H1 (cell line): ENCODE results near the gene GLTP. TPM values are rescaled to one million over a fixed set of nuclear protein-coding genes. Genes with fewer than 3 reads are reported as not detected.

Experiments used
- CTCF ChIA-PET: fragments of 300-600 bp; sonication (Branson Sonifier 250); formaldehyde crosslinking; loops from one replicate; lab custom pipeline; 2021; ENCODE audit not compliant: partially characterized antibody; lab: Charles Lee
- POLR2A ChIA-PET: fragments of 300-600 bp; sonication (Branson Sonifier 250); formaldehyde crosslinking; loops from one replicate; lab custom pipeline; 2021; ENCODE audit warnings: inconsistent platforms; ENCODE audit not compliant: partially characterized antibody; lab: Charles Lee
- DNase-seq, 2 experiments: peaks; one replicate each; pipeline versions ENCODE4 v3.0.0 to v3.0.0-alpha.2; 2010 to 2022; ENCODE audit warnings: low spot score in 2 of 2, low read depth in 1 of 2, mixed read lengths in 1 of 2
- FAIRE-seq: peaks from 2 replicates; lab custom pipeline; 2011; peaks lifted over from hg19 to GRCh38; lab: Jason Lieb, UNC
- H2AFZ ChIP-seq: 2 replicates; pipeline ENCODE4 v1.8.1; 2012; ENCODE audit warnings: low read length, inconsistent platforms
- H2AK5ac ChIP-seq: 2 replicates; pipeline ENCODE4 v1.6.1; 2013; ENCODE audit warnings: low read depth, low read length
- H2BK120ac ChIP-seq: replicated peaks from 2 replicates; pipeline ENCODE3; 2013; ENCODE audit warnings: low read depth, low read length, inconsistent platforms
- H2BK12ac ChIP-seq: 2 replicates; pipeline ENCODE4 v1.6.1; 2013; ENCODE audit warnings: low read depth, low read length
- H2BK15ac ChIP-seq: 2 replicates; pipeline ENCODE4 v1.6.1; 2013; ENCODE audit warnings: low read length
- H2BK20ac ChIP-seq: 2 replicates; pipeline ENCODE4 v1.6.1; 2013; ENCODE audit warnings: low read length
- H2BK5ac ChIP-seq: 2 replicates; pipeline ENCODE4 v1.6.1; 2013; ENCODE audit warnings: low read depth, low read length
- H3K14ac ChIP-seq: 2 replicates; pipeline ENCODE4 v1.6.1; 2013; ENCODE audit warnings: inconsistent platforms; ENCODE audit not compliant: insufficient read length
- H3K18ac ChIP-seq: 2 replicates; pipeline ENCODE4 v1.6.1; 2013; ENCODE audit warnings: low read length; ENCODE audit errors: extremely low read depth
- H3K23ac ChIP-seq: 2 replicates; pipeline ENCODE4 v1.6.1; 2013; ENCODE audit warnings: inconsistent platforms; ENCODE audit not compliant: insufficient read length
- H3K23me2 ChIP-seq: 2 replicates; pipeline ENCODE4 v1.6.1; 2013; ENCODE audit warnings: low read depth, low read length
- H3K27ac ChIP-seq: 2 replicates; pipeline ENCODE4 v1.6.1; 2011; ENCODE audit warnings: low read depth, low read length, inconsistent platforms
- H3K27me3 ChIP-seq, 4 experiments: replicated peaks in 1 of 4; 1 replicate in 1 of 4; 2 replicates in 3 of 4; pipeline versions ENCODE4 v1.6.1 to v1.8.1; 2011 to 2013; ENCODE audit warnings: low read length in 3 of 4, mild to moderate bottlenecking in 3 of 4, inconsistent platforms in 2 of 4, mixed read lengths in 2 of 4, moderate library complexity in 1 of 4; ENCODE audit not compliant: control insufficient read depth in 3 of 4, insufficient read depth in 3 of 4; ENCODE audit errors: extremely low read depth in 1 of 4
- H3K36me3 ChIP-seq, 4 experiments: 2 replicates each; pipeline versions ENCODE4 v1.6.1 to v1.8.1; 2011 to 2013; ENCODE audit warnings: mild to moderate bottlenecking in 4 of 4, low read length in 3 of 4, moderate library complexity in 2 of 4, control low read depth in 1 of 4, inconsistent platforms in 1 of 4; ENCODE audit not compliant: insufficient read depth in 4 of 4, control insufficient read depth in 2 of 4
- H3K4ac ChIP-seq: replicated peaks from 2 replicates; pipeline ENCODE3; 2013; ENCODE audit warnings: low read length, low read depth, mixed read lengths, inconsistent platforms; ENCODE audit not compliant: insufficient read length
- H3K4me1 ChIP-seq, 4 experiments: replicated peaks in 1 of 4; 1 replicate in 1 of 4; 2 replicates in 3 of 4; pipeline versions ENCODE4 v1.6.1 to v1.8.1; 2011 to 2013; ENCODE audit warnings: low read length in 3 of 4, inconsistent platforms in 2 of 4, mixed read lengths in 1 of 4; ENCODE audit not compliant: insufficient read depth in 4 of 4, control insufficient read depth in 3 of 4
- H3K4me2 ChIP-seq, 2 experiments: 2 replicates each; pipeline versions ENCODE4 v1.6.1 to v1.8.1; 2011 to 2013; ENCODE audit warnings: low read depth in 2 of 2, low read length in 2 of 2, control low read depth in 1 of 2, inconsistent platforms in 1 of 2, mild to moderate bottlenecking in 1 of 2; ENCODE audit not compliant: insufficient read depth in 1 of 2
- H3K4me3 ChIP-seq, 4 experiments: fragments of 200-600, 300-600 bp in 1 of 4; sonication (generic), shearing (Covaris generic), sonication (Bioruptor Twin) in 1 of 4; 2 replicates each; pipeline versions ENCODE4 v1.5.1 to v1.8.1; 2011 to 2016; ENCODE audit warnings: low read length in 4 of 4, low read depth in 3 of 4, control low read depth in 2 of 4, inconsistent platforms in 2 of 4, mild to moderate bottlenecking in 2 of 4, mixed read lengths in 1 of 4, moderate library complexity in 1 of 4; ENCODE audit not compliant: insufficient read depth in 2 of 4; ENCODE audit errors: extremely low read depth in 1 of 4
- H3K56ac ChIP-seq: replicated peaks from 2 replicates; pipeline ENCODE3; 2013; ENCODE audit warnings: low read depth, mild to moderate bottlenecking, mixed read lengths, low read length, inconsistent platforms; ENCODE audit not compliant: insufficient read length
- H3K79me1 ChIP-seq: 2 replicates; pipeline ENCODE4 v1.6.1; 2013; ENCODE audit warnings: low read depth, low read length, control low read depth
- H3K79me2 ChIP-seq, 2 experiments: 2 replicates each; pipeline versions ENCODE4 v1.6.1 to v1.8.1; 2012 to 2013; ENCODE audit warnings: low read length in 2 of 2, mild to moderate bottlenecking in 2 of 2, inconsistent platforms in 1 of 2; ENCODE audit not compliant: insufficient read depth in 2 of 2, control insufficient read depth in 1 of 2
- H3K9ac ChIP-seq, 4 experiments: replicated peaks in 1 of 4; 1 replicate in 1 of 4; 2 replicates in 3 of 4; pipeline versions ENCODE4 v1.6.1 to v1.8.1; 2011 to 2013; ENCODE audit warnings: low read depth in 3 of 4, low read length in 3 of 4, control low read depth in 2 of 4, mild to moderate bottlenecking in 2 of 4, moderate library complexity in 2 of 4, inconsistent platforms in 1 of 4; ENCODE audit errors: extremely low read depth in 1 of 4
- H3K9me3 ChIP-seq, 2 experiments: 2 replicates each; pipeline versions ENCODE4 v1.6.1 to v1.8.1; 2012 to 2013; ENCODE audit warnings: mild to moderate bottlenecking in 2 of 2, moderate library complexity in 2 of 2, control low read depth in 1 of 2, inconsistent platforms in 1 of 2, low read depth in 1 of 2, low read length in 1 of 2, mixed read lengths in 1 of 2; ENCODE audit not compliant: insufficient read depth in 2 of 2
- H4K20me1 ChIP-seq, 2 experiments: replicated peaks in 1 of 2; 2 replicates each; pipeline versions ENCODE3 to v1.8.1; 2011 to 2013; ENCODE audit warnings: inconsistent platforms in 2 of 2, low read length in 2 of 2, mild to moderate bottlenecking in 1 of 2; ENCODE audit not compliant: insufficient read depth in 2 of 2, control insufficient read depth in 1 of 2
- H4K5ac ChIP-seq: 2 replicates; pipeline ENCODE4 v1.6.1; 2013; ENCODE audit warnings: low read length, low read depth, mixed read lengths, inconsistent platforms; ENCODE audit not compliant: insufficient read length
- H4K8ac ChIP-seq: 2 replicates; pipeline ENCODE4 v1.8.0; 2013; ENCODE audit warnings: mild to moderate bottlenecking, moderate library complexity, low read length, inconsistent platforms; ENCODE audit not compliant: insufficient read depth; ENCODE audit errors: extremely low read depth
- H4K91ac ChIP-seq: replicated peaks from 2 replicates; pipeline ENCODE3; 2013; ENCODE audit warnings: low read length, mixed read lengths, inconsistent platforms; ENCODE audit not compliant: insufficient read length
- JUN ChIP-seq: IDR thresholded peaks from 2 replicates; pipeline ENCODE4 v1.6.1; 2011; ENCODE audit warnings: low read depth, mild to moderate bottlenecking, improper control_type of control experiment, low read length
- TCF12 ChIP-seq: IDR thresholded peaks from 2 replicates; pipeline ENCODE4 v1.6.1; 2011; ENCODE audit warnings: low read depth, mild to moderate bottlenecking, low read length
- YY1 ChIP-seq: IDR thresholded peaks from 2 replicates; pipeline ENCODE4 v1.6.1; 2011; ENCODE audit warnings: low read depth, mild to moderate bottlenecking, low read length
- WGBS, 2 experiments: shearing (Covaris generic) in 1 of 2; methylation state at CpG; one replicate each; pipeline versions ENCODE4 v1.1.6 to v1.1.7; 2013 to 2015; ENCODE audit warnings: low lambda C conversion rate in 2 of 2, mixed read lengths in 2 of 2, inconsistent platforms in 1 of 2, low coverage in 1 of 2, missing lambda C conversion rate in 1 of 2; ENCODE audit not compliant: insufficient replicate concordance in 2 of 2, insufficient coverage in 1 of 2, insufficient read length in 1 of 2; ENCODE audit errors: extremely low coverage in 1 of 2, missing lambda C conversion rate in 1 of 2; 5-methylcytosine and 5-hydroxymethylcytosine counted together
- polyA plus RNA-seq, 7 experiments: library from polyadenylated mRNA; depleted of rRNA in 3 of 7; stranded (reverse) in 5 of 7; unstranded in 2 of 7; fragments of >200 nt in 5 of 7; fragments of 200-250 nt in 2 of 7; gene quantifications; 1 replicate in 5 of 7; 2 replicates in 1 of 7; 4 replicates in 1 of 7; pipeline versions ENCODE4 v1.2.1 to v1.2.3, GENCODE V29; 2011 to 2013; ENCODE audit warnings: missing spikeins in 2 of 7, mixed read lengths in 2 of 7
- total RNA-seq: library from RNA; stranded (reverse); fragmentation: NEBNext Ultra II Directional; extraction: Animal tissue kit (Norgen Biotek cat#: 25700); gene quantifications from 2 replicates; pipeline ENCODE4 v1.2.1, GENCODE V29; 2021

The GLTP gene
- total and polyA plus RNA-seq, 2 of the 8 experiments (the other 6 are each of a cell fraction or from before 2014, with no cell fraction given) = 9.8 to 26.1 TPM

DNA sequence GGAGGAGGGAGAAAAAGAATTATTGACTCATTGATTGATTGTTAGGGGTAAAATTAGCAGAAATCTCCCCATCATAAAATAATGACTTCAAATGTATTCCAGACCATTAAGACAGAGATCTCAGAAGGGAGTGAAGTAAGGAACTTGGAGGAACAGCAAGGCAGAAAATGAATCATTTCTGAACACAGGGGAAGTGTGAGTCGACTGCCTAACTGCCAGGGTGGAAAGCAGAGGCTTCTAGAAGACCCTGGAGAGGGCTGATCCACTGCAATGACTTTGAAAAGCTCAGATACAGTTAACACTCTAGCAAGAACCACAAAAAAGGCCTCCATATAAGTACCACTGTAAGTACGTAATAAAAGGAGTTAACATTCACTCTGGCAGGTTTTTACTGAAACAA is 9.7 kb downstream of the GLTP start:
- Histone ChIP-seq H3K14ac (no peak overlapping the region), H2BK120ac (no peak overlapping the region), H2BK15ac (no peak overlapping the region), H2BK20ac (no peak overlapping the region), H3K4me1 (no peaks in the 10 kb centered on the region), H3K56ac (no peak overlapping the region), H4K20me1 (peaks cover 3 to 5% of the 10 kb centered on the region in 2 experiments), H3K9ac (no peak overlapping the region), H4K5ac (no peak overlapping the region), H2BK12ac (no peak overlapping the region), H4K91ac (no peak overlapping the region), H3K27me3 (no peaks in the 10 kb centered on the region), H4K8ac (no peak overlapping the region), H2BK5ac (no peak overlapping the region), H3K27ac (no peak overlapping the region), H3K18ac (no peak overlapping the region), H3K4me3 (no peak overlapping the region), H3K4ac (no peak overlapping the region), H2AFZ (no peak overlapping the region), H2AK5ac (no peak overlapping the region), H3K9me3 (no peaks in the 10 kb centered on the region), H3K79me2 (peaks cover 0 to 13% of the 10 kb centered on the region in 2 experiments; a peak in 2 of 4 replicates), H3K23me2 (no peaks in the 10 kb centered on the region), H3K79me1 (peaks cover 7% of the 10 kb centered on the region; the same call in 1 of the 2 replicates), H3K4me2 (no peak overlapping the region), H3K23ac (no peak overlapping the region), H3K36me3 (no peaks in the 10 kb centered on the region)
- POLR2A ChIA-PET = interaction anchor here (1.0 kb wide), 1 partner anchor 18 kb away, joined by 3 read pairs; no protein-coding TSS in a partner anchor
- no peak for DNase-seq
- CTCF ChIA-PET = interaction anchor here (1.1 to 5.0 kb wide), 5 partner anchors 11 to 25 kb away, joined by 3 to 27 read pairs (median 7); no protein-coding TSS in a partner anchor
- WGBS, 2 experiments = 78% methylated on average over 2 of the region's 2 CpGs; no CpG with 5 or more reads in 1 of the 2 experiments
- no peak for FAIRE-seq
- no peak for TF ChIP-seq JUN
- TF ChIP-seq TCF12 = no peak
- no peak for TF ChIP-seq YY1
